Activated CD4-positive, alpha-beta T cell treated with anti-CD3 and anti-CD28 coated beads for 4 hours (primary cell): ENCODE measurements around the gene EXOC7.

ENCODE experiments used
- DNase-seq, 2 donors: peaks; one replicate each; pipeline ENCODE4 v3.0.0-alpha.2; 2020

The EXOC7 gene

DNA sequence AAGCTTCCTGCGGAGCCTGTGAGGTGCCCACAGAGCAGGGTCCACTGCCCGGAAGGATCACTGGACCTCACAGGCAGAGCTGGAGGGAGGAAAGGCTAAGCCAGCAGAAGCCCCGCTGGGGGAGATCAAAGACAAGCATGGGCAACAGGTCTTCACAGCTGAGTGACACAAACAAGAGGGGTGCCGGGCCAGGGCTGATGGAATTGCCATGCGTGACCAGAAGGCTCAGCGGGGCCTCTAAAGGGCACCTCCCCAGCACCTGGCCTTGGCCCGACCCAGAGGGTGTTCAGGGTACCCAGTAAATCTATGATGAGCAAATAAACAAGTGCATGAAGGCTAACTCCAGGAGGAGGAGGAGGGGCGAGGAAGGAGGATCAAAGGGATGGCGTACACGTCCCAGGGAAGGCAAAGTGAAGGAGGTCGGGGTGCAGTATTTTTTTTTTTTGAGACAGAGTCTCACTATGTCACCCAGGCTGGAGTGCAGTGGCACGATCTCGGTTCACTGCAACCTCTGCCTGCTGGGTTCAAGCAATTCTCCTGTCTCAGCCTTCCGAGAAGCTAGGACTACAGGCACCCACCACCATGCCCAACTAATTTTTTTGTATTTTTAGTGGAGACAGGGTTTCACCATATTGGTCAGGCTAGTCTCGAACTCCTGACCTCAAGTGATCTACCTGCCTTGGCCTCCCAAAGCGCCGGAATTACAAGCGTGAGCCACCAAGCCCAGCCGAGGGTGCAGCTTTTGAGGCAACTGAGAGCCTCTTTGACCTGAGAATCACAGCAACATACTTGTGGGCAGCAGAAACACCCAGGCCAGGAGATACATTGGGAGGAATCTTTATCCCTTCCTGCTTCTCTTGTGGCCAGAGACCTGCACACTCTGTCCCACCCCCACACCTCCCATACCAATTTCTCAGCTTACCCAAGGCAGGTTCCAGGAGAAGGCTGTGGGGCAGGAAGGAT, 16.1 kb upstream of the EXOC7 start:
- DNase-seq = no peak

DNA sequence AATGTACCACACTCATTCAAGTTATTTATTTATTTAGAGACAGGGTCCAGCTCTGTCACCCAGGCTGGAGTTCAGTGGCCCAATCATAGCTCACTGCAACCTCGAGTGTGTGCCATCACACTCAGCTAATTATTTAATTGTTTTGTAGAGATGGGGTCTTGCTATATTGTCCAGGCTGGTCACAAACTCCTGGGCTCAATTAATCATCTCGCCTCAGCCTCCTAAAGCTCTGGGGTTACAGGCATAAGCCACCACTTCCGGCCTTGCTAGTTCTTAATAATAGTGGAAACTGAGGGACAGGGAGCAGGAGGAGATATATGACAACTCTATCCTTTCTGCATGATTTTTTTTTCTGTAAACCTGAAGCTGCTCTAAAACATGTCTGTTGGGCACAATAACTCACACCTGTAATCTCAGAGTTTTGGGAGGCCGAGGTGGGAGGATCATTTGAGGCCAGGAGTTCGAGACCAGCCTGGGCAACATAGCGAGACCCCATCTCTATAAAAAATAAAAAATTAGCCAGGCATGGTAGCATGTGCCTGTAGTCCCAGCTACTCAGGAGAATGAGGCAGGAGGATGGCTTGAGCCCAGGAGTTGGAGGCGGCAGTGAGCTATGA, 11.7 kb upstream of the EXOC7 start:
- no peak for DNase-seq

DNA sequence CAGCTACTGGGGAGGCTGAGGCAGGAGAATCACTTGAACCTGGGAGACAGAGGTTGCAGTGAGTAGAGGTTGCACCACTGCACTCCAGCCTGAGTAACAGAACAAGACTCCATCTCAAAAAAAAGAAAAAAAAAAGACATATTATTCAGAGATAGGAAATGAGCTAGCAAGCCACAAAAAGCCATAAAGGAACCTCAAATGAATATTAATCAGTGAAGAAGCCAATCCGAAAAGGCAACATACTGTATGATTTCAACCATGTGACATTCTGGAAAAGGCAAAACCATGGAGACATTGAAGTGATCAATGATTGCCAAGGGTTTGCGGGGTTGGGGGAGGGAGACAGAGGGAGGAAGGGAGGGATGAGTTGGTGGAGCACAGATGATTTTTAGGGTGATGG, 8.4 kb upstream of the EXOC7 start:
- no peak for DNase-seq

DNA sequence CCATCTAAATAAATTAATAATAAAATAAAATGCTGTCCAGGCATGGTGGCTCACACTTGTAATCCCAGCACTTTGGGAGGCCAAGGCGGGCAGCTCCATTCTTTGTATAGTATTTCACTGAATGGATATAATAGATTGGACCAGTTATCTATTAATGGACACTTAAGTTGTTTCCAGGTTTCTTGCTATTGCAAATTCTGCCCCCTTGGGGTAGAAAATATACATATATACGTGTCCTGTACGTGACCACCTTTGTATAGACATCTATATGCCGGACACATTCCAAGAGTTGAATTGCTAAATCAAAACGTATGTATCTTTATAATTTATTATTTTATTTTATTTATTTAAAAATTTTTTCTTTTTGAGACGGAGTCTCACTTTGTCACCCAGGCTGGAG, 3.9 kb upstream of the EXOC7 start:
- no peak for DNase-seq

DNA sequence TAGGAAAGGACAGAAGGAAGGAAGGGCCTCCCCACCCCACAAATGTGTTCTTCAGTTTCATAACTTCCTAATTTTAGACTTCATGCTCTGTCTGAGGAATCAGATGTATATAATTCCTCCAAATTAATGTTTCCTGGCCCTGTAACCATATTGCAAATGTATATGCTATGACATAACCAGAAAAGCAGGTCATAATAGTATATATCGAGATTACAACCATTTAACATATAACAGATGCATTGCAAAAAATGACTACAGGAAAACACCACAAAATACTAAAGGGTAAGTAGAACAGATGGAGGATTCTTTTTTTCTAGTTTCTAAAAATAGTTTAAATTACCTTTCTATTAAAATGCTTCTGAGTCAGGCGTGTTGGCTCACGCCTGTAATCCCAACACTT, 3.1 kb upstream of the EXOC7 start:
- DNase-seq = no peak

DNA sequence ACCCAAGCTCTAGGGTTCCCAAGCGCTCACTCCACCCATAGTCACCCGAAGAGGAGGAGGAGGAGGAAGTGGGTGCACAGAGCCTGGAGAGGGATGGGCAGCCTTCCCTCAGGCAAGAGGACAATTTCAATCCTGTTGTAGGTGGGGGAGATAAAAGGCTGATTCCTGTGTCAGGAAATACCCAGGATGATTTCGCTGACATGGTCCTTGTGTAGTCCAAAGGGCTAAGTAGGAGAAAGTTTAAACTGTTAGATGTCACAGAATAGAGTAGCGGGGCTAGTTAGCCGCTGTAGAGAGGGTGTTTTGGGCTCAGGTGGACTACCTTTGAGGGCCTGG, 1.3 kb upstream of the EXOC7 start:
- DNase-seq = no peak

DNA sequence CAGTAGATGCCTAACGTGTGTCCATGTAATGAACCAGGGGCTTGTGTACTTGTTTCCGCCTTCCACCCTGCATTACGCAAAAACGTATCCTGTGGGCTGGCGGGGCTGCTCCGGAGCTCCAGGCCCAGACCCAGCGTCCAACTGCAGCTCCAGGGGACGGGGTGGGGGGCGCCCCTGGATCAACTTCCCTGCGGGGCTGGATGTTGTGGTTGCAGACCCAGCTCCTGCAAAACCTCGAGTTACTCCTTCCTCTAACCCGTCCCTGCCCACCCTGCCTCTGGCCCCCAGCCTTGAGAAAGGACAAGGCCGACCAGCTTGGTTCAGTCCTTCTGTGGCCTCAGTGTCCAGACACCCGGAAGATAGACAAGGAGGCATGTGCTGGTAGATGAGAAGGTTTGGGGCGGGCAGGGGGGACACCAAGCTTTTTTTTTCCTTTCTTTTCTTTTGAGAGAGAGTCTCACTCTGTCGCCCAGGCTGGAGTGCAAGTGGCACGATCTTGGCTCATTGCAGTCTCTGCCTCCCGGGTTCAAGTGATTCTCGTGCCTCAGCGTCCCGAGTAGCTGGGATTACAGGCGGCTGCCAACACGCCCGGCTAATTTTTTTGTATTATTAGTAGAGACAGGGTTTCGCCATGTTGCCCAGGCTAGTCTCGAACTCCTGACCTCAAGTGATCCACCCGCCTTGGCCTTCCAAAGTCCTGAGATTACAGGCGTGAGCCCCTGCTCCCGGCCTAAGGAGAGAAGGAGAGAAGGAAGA, 731 bp upstream of the EXOC7 start:
- no peak for DNase-seq

DNA sequence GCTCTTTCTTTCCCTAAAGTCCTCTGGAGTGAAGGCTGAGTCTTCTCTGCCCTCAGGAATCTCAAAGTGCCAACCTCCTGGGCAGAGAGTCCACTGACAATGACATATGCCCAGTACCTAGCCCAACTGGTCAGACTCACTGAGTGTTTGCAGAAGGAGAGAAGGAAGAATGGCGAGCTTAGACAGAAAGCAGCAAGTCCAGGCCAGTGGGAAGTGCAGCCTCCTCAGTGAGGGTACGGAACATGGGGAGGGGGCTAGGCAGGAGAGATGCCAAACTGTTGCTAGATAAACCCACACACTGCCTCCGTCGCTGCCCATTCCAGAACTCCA, 678 bp downstream of the EXOC7 start:
- no peak for DNase-seq

DNA sequence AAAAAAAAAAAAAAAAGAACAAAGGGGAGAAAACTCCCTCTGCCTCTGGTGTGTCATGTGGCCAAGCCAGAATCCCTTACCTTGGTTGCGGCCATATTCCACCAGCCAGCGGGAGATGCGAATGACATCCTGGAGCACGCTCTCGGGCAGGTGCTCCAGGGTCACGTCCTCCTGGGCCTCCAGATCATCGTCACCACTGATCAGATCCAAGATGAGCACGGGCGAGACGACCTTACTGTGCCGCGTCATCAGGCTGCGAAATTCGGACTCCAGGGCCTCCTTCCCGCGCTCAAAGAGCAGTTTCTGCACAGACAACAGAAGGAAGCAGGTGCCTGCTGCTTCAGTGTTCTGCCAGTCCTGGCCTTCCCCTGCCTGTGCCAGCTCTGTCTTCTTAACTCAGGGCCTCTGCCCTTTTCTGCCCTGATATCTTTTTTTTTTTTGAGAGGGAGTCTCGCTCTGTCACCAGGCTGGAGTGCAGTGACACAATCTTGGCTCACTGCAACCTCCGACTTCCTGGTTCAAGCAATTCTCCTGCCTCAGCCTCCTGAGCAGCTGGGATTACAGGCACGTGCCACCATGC, 5.8 kb downstream of the EXOC7 start:
- no peak for DNase-seq

DNA sequence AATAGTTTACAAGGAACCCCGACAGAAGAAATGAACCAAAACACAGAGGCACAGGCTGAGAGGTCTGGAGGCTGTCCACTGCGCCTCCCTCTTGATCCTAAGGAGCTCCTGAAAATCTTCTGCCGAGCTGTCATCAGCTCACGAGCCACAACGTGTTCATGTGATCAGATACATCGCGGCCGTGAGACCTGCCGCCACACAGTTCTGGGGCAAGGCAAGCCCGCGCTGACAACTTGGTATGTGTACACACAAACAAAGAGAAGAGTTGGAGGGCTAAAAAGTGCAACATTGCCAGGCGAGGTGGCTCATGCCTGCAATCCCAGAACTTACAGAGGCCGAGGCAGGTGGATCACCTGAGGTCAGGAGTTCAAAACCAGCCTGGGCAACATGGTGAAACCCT, 7.6 kb downstream of the EXOC7 start:
- DNase-seq = no peak

DNA sequence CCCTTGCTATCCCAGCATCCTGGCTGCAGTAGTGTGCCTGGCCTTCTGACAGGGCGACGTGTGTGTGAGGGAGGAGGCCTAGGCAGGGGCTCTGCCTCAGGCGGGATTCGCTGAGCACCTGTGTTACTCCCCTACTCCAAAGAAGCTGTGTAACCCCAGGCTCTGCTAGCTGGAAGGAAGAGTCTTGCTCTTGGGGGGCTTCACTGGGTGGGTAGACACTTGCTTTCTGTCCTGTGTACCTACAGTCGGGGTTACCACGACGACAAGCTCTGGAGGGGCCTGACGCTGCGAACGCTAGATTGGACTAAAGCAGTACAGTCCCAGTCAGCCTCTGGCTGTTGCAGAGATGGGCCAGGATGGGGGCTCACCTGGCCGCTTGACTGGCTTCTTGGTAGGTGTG, 9.5 kb downstream of the EXOC7 start:
- DNase-seq = no peak

DNA sequence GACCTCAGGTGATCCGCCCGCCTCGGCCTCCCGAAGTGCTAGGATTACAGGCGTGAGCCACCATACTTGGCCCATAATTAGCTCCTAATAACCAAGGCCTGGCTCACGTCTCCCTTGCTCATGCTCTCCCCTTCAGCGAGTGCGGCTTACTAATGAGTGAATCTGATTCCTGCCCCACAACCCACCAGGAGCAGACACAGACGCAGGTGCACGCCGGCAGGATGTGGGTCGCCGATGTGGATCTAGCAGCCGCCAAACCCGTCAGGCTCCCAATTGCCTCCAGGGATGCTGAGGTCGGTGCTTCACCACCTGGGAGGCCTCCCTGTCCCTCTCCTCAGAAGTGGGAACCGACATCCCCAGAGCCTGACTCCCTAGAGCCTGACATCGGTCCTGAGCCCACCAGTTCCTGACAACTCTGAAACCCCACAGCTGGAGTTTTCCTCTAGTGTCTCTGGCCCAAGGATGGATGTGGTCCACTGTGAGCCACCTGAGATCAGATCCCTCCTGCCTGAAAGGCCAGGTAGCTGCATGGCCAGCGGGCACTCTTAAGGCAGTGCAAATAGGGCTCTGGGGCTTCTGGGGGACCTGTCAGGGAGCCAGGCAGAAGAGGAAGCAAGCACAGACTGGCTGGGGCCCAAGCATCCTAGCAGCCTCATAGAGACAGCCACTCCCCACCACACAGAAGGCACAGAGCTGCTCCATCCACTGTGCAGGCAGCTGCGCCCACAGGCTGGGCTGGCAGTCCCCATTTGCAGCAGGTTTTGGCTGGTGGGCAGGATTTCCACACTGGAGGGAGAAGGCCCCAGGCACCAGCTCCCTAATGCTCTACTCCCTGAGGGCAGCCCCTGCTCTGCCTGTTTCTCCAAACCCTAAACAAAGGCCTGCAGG, 10.8 kb downstream of the EXOC7 start:
- no peak for DNase-seq

DNA sequence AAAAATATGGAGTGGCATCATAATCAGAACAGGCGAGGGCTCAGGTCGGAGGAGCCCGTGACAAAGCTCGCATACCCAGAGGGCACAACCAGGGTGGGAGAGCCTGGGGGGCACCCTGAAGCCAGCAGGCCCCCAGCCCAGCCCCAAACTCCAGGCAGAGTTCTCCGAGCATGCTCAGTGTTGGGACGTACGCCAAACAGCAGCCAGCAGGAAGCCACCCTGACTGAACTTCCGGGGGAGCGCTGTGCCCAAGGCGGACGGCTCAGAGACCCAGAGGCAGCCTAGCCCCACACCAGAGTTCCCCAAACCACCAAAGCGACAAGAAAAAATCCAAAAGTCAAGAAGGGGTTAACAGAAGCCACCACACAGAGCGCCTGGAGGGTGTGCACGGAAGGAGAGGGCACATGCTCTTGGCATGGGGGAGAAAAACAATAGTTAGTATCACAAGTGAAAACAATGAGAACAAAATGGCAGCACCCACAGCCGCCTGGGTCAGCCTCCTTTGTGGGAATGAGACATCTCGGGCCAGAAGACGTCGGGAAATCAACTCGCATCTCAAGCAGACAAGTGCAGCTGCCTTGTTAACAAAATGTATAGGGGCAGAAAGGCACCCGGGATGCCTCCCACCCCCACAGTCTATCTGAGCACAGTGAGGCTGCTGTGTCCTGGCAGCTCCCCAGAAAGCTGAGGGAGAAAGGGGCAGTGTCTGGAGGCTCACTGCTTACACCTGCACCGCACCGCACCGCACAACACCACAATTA, 11.9 kb downstream of the EXOC7 start:
- no peak for DNase-seq

DNA sequence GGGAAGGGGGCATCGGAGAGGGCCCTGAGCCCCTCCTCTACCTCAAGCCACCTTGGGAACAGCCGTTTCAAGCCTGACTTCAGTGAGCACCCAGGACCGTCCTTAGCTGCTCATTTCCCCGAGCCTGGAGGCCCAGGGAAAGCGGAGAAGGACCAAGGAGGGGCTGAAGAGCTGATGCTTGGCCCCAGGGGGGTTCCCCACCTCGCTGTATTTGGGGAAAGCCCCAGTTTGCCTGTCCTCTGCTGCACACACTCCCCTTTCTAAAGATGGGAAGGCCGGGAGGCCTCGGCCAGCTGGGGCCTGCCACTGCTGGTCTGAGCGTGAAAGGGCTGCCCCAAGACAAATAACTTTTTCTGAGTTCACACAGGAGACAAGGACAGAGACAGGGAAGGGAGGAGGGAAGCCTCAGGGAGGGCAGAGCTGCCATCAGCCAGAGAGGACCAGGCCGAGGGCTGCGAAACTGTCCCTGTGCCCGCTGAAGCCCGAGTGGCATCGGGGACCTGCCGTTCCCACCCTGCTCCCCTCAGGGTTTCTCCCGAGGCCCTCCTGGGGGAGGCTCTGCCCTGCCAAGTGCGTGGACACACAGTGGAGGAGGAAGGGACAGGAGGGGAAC, 13.0 kb downstream of the EXOC7 start:
- no peak for DNase-seq

DNA sequence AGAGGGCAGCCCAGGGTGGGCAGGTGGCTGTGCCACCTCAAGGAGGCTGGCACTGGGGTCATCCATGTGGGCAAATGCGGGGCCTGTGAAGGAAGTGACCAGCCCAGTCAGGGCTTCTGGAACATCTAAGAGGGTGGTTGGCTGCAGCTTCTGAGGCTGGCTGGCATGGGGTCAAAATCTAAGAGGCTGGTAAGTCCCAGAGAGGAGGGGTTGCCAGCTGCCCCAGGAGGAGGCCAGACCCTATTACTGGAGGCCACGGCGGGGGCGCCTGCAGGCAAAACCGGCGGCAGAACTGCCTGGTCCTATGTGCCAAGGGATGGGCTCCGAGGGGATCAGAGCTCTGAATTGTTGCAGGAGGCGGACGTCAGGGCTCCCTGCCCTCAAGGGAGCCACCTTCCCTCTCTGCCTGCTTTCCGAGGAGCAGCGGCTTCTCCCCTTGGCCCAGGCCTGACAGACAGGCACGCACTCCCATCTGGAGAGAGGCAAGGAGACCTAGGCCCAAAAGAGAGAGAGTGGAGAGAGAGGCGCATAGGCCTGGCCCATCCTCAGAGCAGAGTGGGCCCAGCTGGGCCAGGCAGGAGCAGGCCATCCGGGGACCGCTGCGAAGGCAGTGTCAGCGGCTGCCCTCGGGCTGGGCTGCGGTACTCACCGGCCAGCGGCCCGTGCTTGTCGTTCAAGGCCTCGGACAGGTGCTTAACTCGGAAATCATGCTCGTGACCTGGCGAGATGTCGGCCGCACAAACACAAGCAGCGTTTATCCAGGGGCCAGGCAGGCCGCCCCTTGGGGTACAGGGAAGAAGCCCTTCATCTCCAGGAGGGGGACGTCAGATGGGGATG, 13.7 kb downstream of the EXOC7 start:
- no peak for DNase-seq

DNA sequence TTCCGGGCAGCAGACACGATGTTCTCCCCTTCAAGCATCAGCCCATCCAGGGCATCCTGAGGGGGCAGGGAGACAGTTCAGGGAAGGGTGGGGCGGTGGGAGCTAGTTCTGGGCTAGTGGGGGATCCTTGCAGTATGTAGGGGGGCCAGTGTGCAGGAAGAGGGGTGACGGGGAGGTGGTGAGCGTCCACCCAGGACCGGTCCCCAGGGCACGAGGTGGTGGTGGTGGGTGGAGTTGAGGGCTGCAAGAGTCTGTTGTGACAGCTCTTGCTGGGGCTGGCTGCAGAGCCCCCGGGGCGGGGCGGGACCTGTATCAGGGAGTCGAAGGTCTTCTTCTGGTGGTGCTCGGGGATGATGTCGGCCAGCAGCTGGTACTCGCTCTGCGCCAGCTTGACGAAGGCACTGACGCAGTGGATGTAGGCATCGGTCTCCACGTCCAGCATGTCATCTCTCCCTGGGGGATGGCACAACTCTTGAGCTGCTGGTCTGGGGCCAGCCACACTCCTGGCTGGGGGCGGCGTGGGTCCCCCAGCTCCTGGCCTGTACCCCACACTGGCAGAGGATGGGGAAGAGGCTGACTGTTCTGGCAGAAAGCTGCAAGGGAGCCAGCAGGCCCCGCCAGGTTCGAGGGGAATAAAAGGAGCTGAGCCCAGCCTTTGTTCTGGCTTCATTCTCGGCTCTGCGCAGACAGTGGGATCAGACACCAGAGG, 14.6 kb downstream of the EXOC7 start:
- no peak for DNase-seq

DNA sequence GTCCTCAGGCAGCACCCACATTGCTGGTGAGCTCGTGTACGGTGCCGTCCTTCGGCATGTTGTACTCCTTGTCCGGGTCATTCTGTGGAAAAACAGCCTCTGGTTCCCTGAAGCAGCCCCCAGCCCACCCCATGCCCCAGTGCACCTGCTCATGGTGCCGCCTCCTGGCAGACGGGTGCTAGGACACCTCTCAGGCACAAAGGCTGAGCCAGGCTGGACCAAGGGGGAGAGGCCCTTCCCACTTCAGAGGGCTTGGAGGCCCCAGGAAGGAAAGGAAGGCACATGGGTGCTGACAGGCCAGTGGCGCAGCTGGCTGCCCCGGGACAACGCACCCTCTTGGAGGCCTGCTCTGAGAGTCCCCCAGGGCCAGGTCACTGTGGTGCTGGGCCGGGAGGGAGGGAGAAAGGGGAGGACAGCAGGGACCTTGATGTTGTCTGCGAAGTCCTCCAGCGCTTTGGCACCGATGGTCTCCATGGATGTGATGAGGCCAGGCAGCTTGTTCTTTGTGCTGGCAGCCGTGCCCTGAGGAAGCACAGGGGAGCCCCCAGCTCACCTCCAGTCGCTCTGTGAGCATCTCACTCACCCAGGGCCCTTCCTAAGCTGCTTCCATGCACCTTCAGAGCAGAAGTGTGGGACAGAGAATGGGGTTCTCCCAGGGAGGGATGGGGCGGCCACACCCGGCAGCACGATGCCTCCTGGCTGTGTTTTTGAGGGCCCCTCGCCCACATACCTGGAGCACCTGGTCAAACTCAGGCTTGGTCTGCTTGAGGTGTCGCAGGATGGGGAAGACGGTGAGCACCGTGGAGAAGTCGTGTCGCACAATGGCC, 15.3 kb downstream of the EXOC7 start:
- no peak for DNase-seq

DNA sequence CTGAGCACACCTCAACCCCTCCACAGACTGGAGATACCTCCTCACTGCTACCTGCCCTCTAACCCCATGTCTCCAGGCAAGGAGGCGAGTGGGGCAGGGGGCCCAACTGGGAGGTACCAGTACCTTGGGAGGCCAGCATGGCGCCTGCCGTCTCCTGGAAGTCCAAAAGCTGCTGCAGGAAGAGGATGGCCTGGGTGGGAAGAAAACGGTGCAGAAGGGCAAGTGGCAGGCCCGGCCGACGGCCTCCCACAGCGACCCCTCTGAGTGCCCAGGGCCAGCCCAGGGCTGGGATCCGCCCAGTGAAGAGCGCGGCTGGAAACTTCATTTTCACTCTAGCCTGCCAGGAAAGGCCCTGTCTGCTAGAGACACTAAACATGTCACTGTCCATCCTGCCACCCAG, 16.1 kb downstream of the EXOC7 start:
- no peak for DNase-seq

DNA sequence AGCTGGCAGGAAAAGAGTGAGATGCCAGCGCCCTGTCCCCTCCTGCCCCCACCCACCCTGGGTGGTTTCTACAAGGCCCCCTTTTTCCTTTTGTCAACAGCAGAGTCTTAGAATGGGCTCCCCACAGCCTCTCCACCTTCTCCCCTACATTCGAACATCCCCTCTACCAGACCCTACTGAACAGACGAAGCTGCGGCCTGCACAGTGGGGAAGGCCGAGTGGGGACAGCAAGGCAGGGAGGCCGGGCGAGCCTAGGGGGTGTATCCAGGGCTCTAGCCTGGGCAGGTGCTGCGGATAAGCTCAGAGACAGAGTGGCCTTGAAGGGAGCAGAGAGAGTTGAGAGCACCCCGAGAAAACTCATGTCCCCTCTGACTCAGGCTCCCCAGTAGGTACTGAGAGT, 17.2 kb downstream of the EXOC7 start:
- DNase-seq = no peak
